ENCODE data around the gene LEMD2.
A peak's percentile ranks its signal among the peaks of the same experiment; 100 is the strongest.

- TF ChIP-seq POLR2A (IDR thresholded peaks at IDR 0.05) (peak in 2 of 4 donors; percentile 4 to 24), CTCF (IDR thresholded peaks at IDR 0.05) (peak; percentile 82 to 98 (median 96))
These were observed 17.5 kb downstream of the LEMD2 start for GRCh38 chr6:33771146-33772081.

Measured in esophagus squamous epithelium (tissue), 4 donors.